K562 (cell line): ENCODE data around the gene GCA. TPM values are rescaled to one million over a fixed set of nuclear protein-coding genes. Genes with fewer than 3 reads are reported as not detected.

Source experiments
- ATAC-seq: fragments of 200-7000 bp; cut with Tn5 transposase; 3 replicates; pipeline ENCODE4 v1.9.1; 2020; ENCODE audit warnings: moderate library complexity
- BruUV-seq: library from RNA; stranded (reverse); fragments of 400-500 nt; replicated peaks from 2 replicates; lab custom pipeline; 2021; lab: Mats Ljungman, UMichigan
- CTCF ChIA-PET: fragments of 300-600 bp; formaldehyde crosslinking; extraction: SDS; loops from one replicate; lab custom pipeline; 2021; ENCODE audit warnings: low intra/inter-chr PET ratio; lab: Yijun Ruan, JAX
- POLR2A ChIA-PET: fragments of 300-600, 350-650 bp; sonication (Branson Sonifier 250); formaldehyde crosslinking; extraction: SDS; loops from one replicate; lab custom pipeline; 2021; ENCODE audit warnings: antibody characterized with exemption, inconsistent platforms; lab: Yijun Ruan, JAX
- DNase-seq, 4 experiments: peaks; one replicate each; pipeline versions ENCODE4 v3.0.0 to v3.0.0-alpha.2; 2011 to 2018; ENCODE audit warnings: low spot score in 3 of 4, mixed read lengths in 3 of 4; ENCODE audit errors: extremely low read depth in 1 of 4
- FAIRE-seq: peaks from 2 replicates; lab custom pipeline; 2011; peaks lifted over from hg19 to GRCh38; lab: Jason Lieb, UNC
- H2AFZ ChIP-seq: 2 replicates; pipeline ENCODE4 v1.6.0; 2011; ENCODE audit warnings: low read depth, low read length, control low read depth, inconsistent platforms
- H3K27ac ChIP-seq: fragments of 200-600 bp; 3 replicates; pipeline ENCODE4 v1.8.0; 2011; ENCODE audit warnings: low read depth, mild to moderate bottlenecking, control low read depth, inconsistent platforms, low read length, moderate library complexity, mixed read lengths; ENCODE audit errors: extremely low read depth
- H3K27me3 ChIP-seq, 2 experiments: fragments of 300-600 bp in 1 of 2; 2 replicates in 1 of 2; 3 replicates in 1 of 2; pipeline versions ENCODE4 v1.6.0 to v1.8.0; 2011; ENCODE audit warnings: inconsistent platforms in 2 of 2, low read length in 2 of 2, mild to moderate bottlenecking in 1 of 2, mixed read lengths in 1 of 2, moderate library complexity in 1 of 2; ENCODE audit not compliant: control insufficient read depth in 2 of 2, insufficient read depth in 2 of 2
- H3K36me3 ChIP-seq: fragments of 300-600 bp; 3 replicates; pipeline ENCODE4 v1.8.0; 2011; ENCODE audit warnings: mild to moderate bottlenecking, low read length, inconsistent platforms; ENCODE audit not compliant: control insufficient read depth, insufficient read depth
- H3K4me1 ChIP-seq, 2 experiments: fragments of 200-600 bp in 1 of 2; replicated peaks in 1 of 2; 2 replicates in 1 of 2; 3 replicates in 1 of 2; pipeline versions ENCODE4 v1.5.1 to v1.8.0; 2011; ENCODE audit warnings: inconsistent platforms in 2 of 2, low read length in 2 of 2, mild to moderate bottlenecking in 1 of 2, mixed read lengths in 1 of 2, moderate library complexity in 1 of 2; ENCODE audit not compliant: control insufficient read depth in 2 of 2, insufficient read depth in 2 of 2
- H3K4me2 ChIP-seq: 2 replicates; pipeline ENCODE4 v1.6.1; 2011; ENCODE audit warnings: low read length, control low read depth, inconsistent platforms, mixed read lengths; ENCODE audit not compliant: insufficient read depth
- H3K4me3 ChIP-seq: fragments of 200-600 bp; sonication (generic), shearing (Covaris generic); 2 replicates; pipeline ENCODE4 v1.5.1; 2016; ENCODE audit warnings: control low read depth, inconsistent platforms
- H3K79me2 ChIP-seq: fragments of 200-600 bp; 3 replicates; pipeline ENCODE4 v1.8.0; 2011; ENCODE audit warnings: low read length, inconsistent platforms; ENCODE audit not compliant: control insufficient read depth, insufficient read depth
- H3K9ac ChIP-seq, 2 experiments: 2 replicates each; pipeline versions ENCODE4 v1.6.0 to v1.6.1; 2011; ENCODE audit warnings: low read depth in 2 of 2, low read length in 2 of 2, control low read depth in 1 of 2, inconsistent platforms in 1 of 2, mild to moderate bottlenecking in 1 of 2, mixed read lengths in 1 of 2; ENCODE audit not compliant: insufficient read depth in 1 of 2
- H3K9me1 ChIP-seq: one replicate; pipeline ENCODE4 v1.6.0; 2011; ENCODE audit warnings: inconsistent platforms, mild to moderate bottlenecking, low read length, moderate library complexity; ENCODE audit not compliant: control insufficient read depth, insufficient read depth
- H3K9me3 ChIP-seq: replicated peaks from 2 replicates; pipeline ENCODE4 v1.5.1; 2011; ENCODE audit warnings: low read depth, low read length, inconsistent platforms; ENCODE audit not compliant: control insufficient read depth, insufficient read depth
- H4K20me1 ChIP-seq: replicated peaks from 2 replicates; pipeline ENCODE4 v1.6.1; 2011; ENCODE audit warnings: low read length, inconsistent platforms, mixed read lengths; ENCODE audit not compliant: control insufficient read depth, insufficient read depth
- ATF1 ChIP-seq, 2 experiments: fragments of 450-650 bp in 1 of 2; IDR thresholded peaks; 2 replicates each; pipeline ENCODE4 v1.6.1; 2016; ENCODE audit warnings: missing compliant biosample characterization in 1 of 2, missing genetic modification characterization in 1 of 2
- BRD9 ChIP-seq: fragments of 450-650 bp; IDR thresholded peaks from 2 replicates; pipeline ENCODE4 v1.6.1; 2018; ENCODE audit warnings: low read depth; ENCODE audit not compliant: partially characterized antibody
- ELF1 ChIP-seq: fragments of 200-800 bp; sonication (Bioruptor generic); IDR thresholded peaks from 2 replicates; pipeline ENCODE4 v1.6.1; 2016; ENCODE audit warnings: missing genetic modification characterization, missing compliant biosample characterization
- MTA3 ChIP-seq: fragments of 450-650 bp; formaldehyde crosslinking; IDR thresholded peaks from 2 replicates; pipeline ENCODE4 v1.6.1; 2017; ENCODE audit warnings: mild to moderate bottlenecking, borderline replicate concordance
- RBM25 ChIP-seq: fragments of 200-400 bp; formaldehyde crosslinking; IDR thresholded peaks from 2 replicates; pipeline ENCODE4 v1.6.1; 2018; ENCODE audit warnings: low read length, low read depth, moderate library complexity; ENCODE audit not compliant: severe bottlenecking
- TARDBP ChIP-seq: fragments of 450-650 bp; IDR thresholded peaks from 2 replicates; pipeline ENCODE4 v1.6.1; 2016
- WGBS: fragments of 100-300 bp; shearing (Covaris generic); methylation state at CpG from one replicate; pipeline ENCODE4 v1.1.6; 2016; ENCODE audit warnings: low coverage, mixed read lengths; ENCODE audit not compliant: insufficient coverage; ENCODE audit errors: missing lambda C conversion rate; 5-methylcytosine and 5-hydroxymethylcytosine counted together
- in situ Hi-C: fragments of 300-500 bp; cut with MboI; formaldehyde crosslinking; loops from 4 replicates; pipeline ENCODE4 v1.15.0; 2018; ENCODE audit warnings: inconsistent platforms, mixed read lengths
- intact Hi-C: fragments of 100-400 bp; cut with micrococcal nuclease; formaldehyde crosslinking; loops from 2 replicates; pipeline ENCODE4 v1.14.2; 2022
- polyA plus RNA-seq, 8 experiments: library from polyadenylated mRNA; depleted of rRNA in 4 of 8; stranded (reverse) in 5 of 8; unstranded in 3 of 8; fragments of >200 nt; fragmentation: Nextera tagmentation in 2 of 8; fragmentation: Illumina TruSeq in 1 of 8; extraction: Ambion mirVana in 2 of 8; extraction: Trizol in 1 of 8; gene quantifications; 2 replicates each; pipeline versions ENCODE4 v1.2.1 to v1.2.3, GENCODE V29; 2011 to 2014; ENCODE audit warnings: inconsistent platforms in 1 of 8, missing spikeins in 1 of 8
- total RNA-seq, 7 experiments: library from RNA; depleted of rRNA in 6 of 7; stranded (reverse); fragments of >200 nt in 6 of 7; fragmentation: Illumina TruSeq in 2 of 7; extraction: Trizol in 2 of 7; gene quantifications; 2 replicates each; pipeline versions ENCODE4 v1.2.1 to v1.2.3, GENCODE V29; 2011 to 2021; ENCODE audit warnings: low replicate concordance in 1 of 7
- TF ChIP-seq, protein P1 (sequence below), 3 experiments: fragments of 200-800 bp in 1 of 3; fragments of 250-450 bp in 1 of 3; fragments of 450-650 bp in 1 of 3; sonication (Bioruptor Pico) in 1 of 3; sonication (Bioruptor generic) in 1 of 3; formaldehyde crosslinking in 1 of 3; IDR thresholded peaks; 2 replicates each; pipeline versions ENCODE4 v1.6.1 to v1.8.0; 2016 to 2022; ENCODE audit warnings: mild to moderate bottlenecking in 2 of 3, missing genetic modification characterization in 2 of 3, missing compliant biosample characterization in 1 of 3, moderate library complexity in 1 of 3
- TF ChIP-seq, protein P2 (sequence below): sonication (generic); formaldehyde crosslinking; IDR thresholded peaks from 2 replicates; pipeline ENCODE4 v1.8.0; 2022; ENCODE audit warnings: missing genetic modification reagents, mild to moderate bottlenecking, borderline replicate concordance
- TF ChIP-seq, protein P3 (sequence below): sonication (generic); formaldehyde crosslinking; IDR thresholded peaks from 2 replicates; pipeline ENCODE4 v1.8.0; 2022; ENCODE audit warnings: mild to moderate bottlenecking, missing genetic modification reagents

The GCA gene
- total and polyA plus RNA-seq, 9 of the 15 experiments (the other 6 are each of a cell fraction or from before 2014, with no cell fraction given): 0.24 to 0.79 (median 0.41) TPM; not detected in 1

DNA sequence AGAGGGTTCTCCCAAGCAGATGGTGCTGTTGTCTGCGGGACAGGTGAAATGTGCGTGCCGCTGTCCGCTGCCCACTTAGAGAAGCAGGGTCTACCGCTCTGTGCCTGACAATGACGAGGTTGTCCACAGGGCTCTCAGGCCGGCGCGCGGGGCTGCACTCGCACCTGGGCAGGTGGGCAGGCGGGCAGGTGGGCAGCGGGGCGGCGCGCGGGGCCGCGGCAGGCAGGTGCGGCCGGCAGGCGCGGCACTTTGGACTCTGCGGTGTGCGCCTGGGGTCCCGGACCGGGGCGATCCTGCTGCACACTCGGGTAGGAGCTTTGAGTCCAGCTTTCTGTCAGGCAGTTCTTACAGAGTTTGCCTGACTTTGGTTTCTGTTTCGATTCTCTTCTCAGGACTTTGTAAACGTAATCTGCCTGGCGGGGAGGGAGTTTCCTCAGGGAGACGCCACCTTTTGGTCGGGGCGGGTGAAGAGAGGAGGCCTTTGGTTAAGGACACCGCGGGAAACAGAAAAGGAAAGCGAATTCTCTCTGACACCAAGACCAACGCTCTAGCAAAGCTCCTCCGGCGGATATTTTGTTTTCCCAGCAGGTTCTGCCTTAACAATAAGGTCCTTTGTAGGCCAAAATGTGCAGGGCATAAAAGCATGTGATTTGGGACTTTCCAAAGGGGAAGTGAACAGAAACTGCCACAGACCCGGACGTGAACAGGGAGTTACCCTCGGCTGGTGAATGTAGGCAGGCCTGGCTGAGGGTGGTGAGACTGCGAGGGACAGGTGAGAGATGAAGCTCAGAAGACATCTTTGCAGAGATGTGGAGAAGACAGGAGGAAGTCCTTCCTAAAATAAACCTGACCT is 25.4 kb upstream of the GCA start, which contains the start of gene IFIH1:
IFIH1 (minus strand) TSS at position 357 of the 853 bp plus-strand sequence. CDS start 377 bp downstream, outside the sequence.
- Histone ChIP-seq H3K79me2 (no peaks in the 10 kb centered on the region), H3K4me1 (peaks cover 0 to 4% of the 10 kb centered on the region in 2 experiments; a peak in 2 of 5 replicates), H3K9me1 (no peaks in the 10 kb centered on the region), H3K9ac (peak within 1 kb of the TSS; percentile 53 to 81), H4K20me1 (no peaks in the 10 kb centered on the region), H3K4me2 (peak within 1 kb of the TSS; percentile 77), H2AFZ (peak within 1 kb of the TSS; percentile 79), H3K36me3 (no peaks in the 10 kb centered on the region), H3K4me3 (peak within 1 kb of the TSS; percentile 55), H3K27ac (peak within 1 kb of the TSS; percentile 34; the same call in 1 of the 3 replicates), H3K9me3 (no peaks in the 10 kb centered on the region), H3K27me3 (no peaks in the 10 kb centered on the region)
- ChIA-PET POLR2A (no interaction called here), CTCF (no interaction called here)
- intact Hi-C loops: no loop called here
- DNase-seq: peak; percentile 17 to 71 (median 40)
- peak; percentile 95 for ATAC-seq
- no TSS peak for BruUV-seq
- FAIRE-seq: peak; percentile 37
- 1% methylated on average over 37 of the region's 45 CpGs for WGBS
- in situ Hi-C loops: loop anchor here (25.0 kb wide), 1 partner anchor 1056 kb away; no protein-coding TSS in a partner anchor
- TF ChIP-seq ATF1 (CRISPR knock-in tag; IDR thresholded peaks at IDR 0.05) (no peak), ATF1 (tag; IDR thresholded peaks at IDR 0.05) (peak; percentile 53), MTA3 (no peak), ELF1 (tag) (peak; percentile 55; the same call in 1 of the 2 replicates), BRD9 (no peak), TARDBP (no peak), RBM25 (no peak)
- TF ChIP-seq, protein P1, sequence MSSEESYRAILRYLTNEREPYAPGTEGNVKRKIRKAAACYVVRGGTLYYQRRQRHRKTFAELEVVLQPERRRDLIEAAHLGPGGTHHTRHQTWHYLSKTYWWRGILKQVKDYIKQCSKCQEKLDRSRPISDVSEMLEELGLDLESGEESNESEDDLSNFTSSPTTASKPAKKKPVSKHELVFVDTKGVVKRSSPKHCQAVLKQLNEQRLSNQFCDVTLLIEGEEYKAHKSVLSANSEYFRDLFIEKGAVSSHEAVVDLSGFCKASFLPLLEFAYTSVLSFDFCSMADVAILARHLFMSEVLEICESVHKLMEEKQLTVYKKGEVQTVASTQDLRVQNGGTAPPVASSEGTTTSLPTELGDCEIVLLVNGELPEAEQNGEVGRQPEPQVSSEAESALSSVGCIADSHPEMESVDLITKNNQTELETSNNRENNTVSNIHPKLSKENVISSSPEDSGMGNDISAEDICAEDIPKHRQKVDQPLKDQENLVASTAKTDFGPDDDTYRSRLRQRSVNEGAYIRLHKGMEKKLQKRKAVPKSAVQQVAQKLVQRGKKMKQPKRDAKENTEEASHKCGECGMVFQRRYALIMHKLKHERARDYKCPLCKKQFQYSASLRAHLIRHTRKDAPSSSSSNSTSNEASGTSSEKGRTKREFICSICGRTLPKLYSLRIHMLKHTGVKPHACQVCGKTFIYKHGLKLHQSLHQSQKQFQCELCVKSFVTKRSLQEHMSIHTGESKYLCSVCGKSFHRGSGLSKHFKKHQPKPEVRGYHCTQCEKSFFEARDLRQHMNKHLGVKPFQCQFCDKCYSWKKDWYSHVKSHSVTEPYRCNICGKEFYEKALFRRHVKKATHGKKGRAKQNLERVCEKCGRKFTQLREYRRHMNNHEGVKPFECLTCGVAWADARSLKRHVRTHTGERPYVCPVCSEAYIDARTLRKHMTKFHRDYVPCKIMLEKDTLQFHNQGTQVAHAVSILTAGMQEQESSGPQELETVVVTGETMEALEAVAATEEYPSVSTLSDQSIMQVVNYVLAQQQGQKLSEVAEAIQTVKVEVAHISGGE (CRISPR knock-in tag; IDR thresholded peaks at IDR 0.05): peak in 1 of 3 experiments; percentile 54; a peak in 1 of 6 replicates
- TF ChIP-seq, protein P2, sequence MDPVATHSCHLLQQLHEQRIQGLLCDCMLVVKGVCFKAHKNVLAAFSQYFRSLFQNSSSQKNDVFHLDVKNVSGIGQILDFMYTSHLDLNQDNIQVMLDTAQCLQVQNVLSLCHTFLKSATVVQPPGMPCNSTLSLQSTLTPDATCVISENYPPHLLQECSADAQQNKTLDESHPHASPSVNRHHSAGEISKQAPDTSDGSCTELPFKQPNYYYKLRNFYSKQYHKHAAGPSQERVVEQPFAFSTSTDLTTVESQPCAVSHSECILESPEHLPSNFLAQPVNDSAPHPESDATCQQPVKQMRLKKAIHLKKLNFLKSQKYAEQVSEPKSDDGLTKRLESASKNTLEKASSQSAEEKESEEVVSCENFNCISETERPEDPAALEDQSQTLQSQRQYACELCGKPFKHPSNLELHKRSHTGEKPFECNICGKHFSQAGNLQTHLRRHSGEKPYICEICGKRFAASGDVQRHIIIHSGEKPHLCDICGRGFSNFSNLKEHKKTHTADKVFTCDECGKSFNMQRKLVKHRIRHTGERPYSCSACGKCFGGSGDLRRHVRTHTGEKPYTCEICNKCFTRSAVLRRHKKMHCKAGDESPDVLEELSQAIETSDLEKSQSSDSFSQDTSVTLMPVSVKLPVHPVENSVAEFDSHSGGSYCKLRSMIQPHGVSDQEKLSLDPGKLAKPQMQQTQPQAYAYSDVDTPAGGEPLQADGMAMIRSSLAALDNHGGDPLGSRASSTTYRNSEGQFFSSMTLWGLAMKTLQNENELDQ (CRISPR knock-in tag): no peak
- TF ChIP-seq, protein P3, sequence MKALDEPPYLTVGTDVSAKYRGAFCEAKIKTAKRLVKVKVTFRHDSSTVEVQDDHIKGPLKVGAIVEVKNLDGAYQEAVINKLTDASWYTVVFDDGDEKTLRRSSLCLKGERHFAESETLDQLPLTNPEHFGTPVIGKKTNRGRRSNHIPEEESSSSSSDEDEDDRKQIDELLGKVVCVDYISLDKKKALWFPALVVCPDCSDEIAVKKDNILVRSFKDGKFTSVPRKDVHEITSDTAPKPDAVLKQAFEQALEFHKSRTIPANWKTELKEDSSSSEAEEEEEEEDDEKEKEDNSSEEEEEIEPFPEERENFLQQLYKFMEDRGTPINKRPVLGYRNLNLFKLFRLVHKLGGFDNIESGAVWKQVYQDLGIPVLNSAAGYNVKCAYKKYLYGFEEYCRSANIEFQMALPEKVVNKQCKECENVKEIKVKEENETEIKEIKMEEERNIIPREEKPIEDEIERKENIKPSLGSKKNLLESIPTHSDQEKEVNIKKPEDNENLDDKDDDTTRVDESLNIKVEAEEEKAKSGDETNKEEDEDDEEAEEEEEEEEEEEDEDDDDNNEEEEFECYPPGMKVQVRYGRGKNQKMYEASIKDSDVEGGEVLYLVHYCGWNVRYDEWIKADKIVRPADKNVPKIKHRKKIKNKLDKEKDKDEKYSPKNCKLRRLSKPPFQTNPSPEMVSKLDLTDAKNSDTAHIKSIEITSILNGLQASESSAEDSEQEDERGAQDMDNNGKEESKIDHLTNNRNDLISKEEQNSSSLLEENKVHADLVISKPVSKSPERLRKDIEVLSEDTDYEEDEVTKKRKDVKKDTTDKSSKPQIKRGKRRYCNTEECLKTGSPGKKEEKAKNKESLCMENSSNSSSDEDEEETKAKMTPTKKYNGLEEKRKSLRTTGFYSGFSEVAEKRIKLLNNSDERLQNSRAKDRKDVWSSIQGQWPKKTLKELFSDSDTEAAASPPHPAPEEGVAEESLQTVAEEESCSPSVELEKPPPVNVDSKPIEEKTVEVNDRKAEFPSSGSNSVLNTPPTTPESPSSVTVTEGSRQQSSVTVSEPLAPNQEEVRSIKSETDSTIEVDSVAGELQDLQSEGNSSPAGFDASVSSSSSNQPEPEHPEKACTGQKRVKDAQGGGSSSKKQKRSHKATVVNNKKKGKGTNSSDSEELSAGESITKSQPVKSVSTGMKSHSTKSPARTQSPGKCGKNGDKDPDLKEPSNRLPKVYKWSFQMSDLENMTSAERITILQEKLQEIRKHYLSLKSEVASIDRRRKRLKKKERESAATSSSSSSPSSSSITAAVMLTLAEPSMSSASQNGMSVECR (CRISPR knock-in tag): peak; percentile 70
